Astrocyte (in vitro differentiated cells and primary cell): ENCODE results near the gene GMPS. TPM values are rescaled to one million over a fixed set of nuclear protein-coding genes. Genes with fewer than 3 reads are reported as not detected.

Source experiments
- DNase-seq: peaks from one replicate; pipeline ENCODE4 v3.0.0-alpha.2; 2010; ENCODE audit warnings: low read depth
- FAIRE-seq: peaks from 2 replicates; lab custom pipeline; 2011; peaks lifted over from hg19 to GRCh38; lab: Jason Lieb, UNC
- H2AFZ ChIP-seq: 2 replicates; pipeline ENCODE4 v1.6.0; 2012; ENCODE audit warnings: low read depth, low read length, inconsistent platforms
- H3K27ac ChIP-seq: 2 replicates; pipeline ENCODE4 v1.5.1; 2011; ENCODE audit warnings: low read depth, low read length, inconsistent platforms
- H3K27me3 ChIP-seq: 2 replicates; pipeline ENCODE4 v1.6.0; 2011; ENCODE audit warnings: low read length, inconsistent platforms; ENCODE audit not compliant: insufficient read depth
- H3K36me3 ChIP-seq: 2 replicates; pipeline ENCODE4 v1.5.1; 2011; ENCODE audit warnings: low read length, inconsistent platforms; ENCODE audit not compliant: insufficient read depth
- H3K4me1 ChIP-seq: 2 replicates; pipeline ENCODE4 v1.5.1; 2011; ENCODE audit warnings: low read length, inconsistent platforms; ENCODE audit not compliant: insufficient read depth
- H3K4me2 ChIP-seq: 2 replicates; pipeline ENCODE4 v1.6.0; 2012; ENCODE audit warnings: low read length, inconsistent platforms
- H3K4me3 ChIP-seq: 2 replicates; pipeline ENCODE4 v1.5.1; 2011; ENCODE audit warnings: low read depth, mild to moderate bottlenecking, low read length, inconsistent platforms; ENCODE audit not compliant: insufficient read depth
- H3K79me2 ChIP-seq: 2 replicates; pipeline ENCODE4 v1.6.0; 2012; ENCODE audit warnings: mild to moderate bottlenecking, low read length, inconsistent platforms; ENCODE audit not compliant: insufficient read depth
- H3K9ac ChIP-seq: 2 replicates; pipeline ENCODE4 v1.6.0; 2012; ENCODE audit warnings: mild to moderate bottlenecking, low read length, inconsistent platforms
- H3K9me3 ChIP-seq: 2 replicates; pipeline ENCODE4 v1.5.1; 2012; ENCODE audit warnings: low read depth, mild to moderate bottlenecking, low read length, inconsistent platforms; ENCODE audit not compliant: insufficient read depth
- H4K20me1 ChIP-seq: 2 replicates; pipeline ENCODE4 v1.6.0; 2012; ENCODE audit warnings: low read length, inconsistent platforms; ENCODE audit not compliant: insufficient read depth
- H3K27ac Mint-ChIP-seq: one replicate; pipeline ENCODE4 v1.8.0; 2021; ENCODE audit warnings: mild to moderate bottlenecking, mixed read lengths; ENCODE audit not compliant: unreplicated experiment
- H3K27me3 Mint-ChIP-seq: one replicate; pipeline ENCODE4 v1.8.0; 2021; ENCODE audit warnings: low read depth, mixed read lengths; ENCODE audit not compliant: unreplicated experiment
- H3K36me3 Mint-ChIP-seq: one replicate; pipeline ENCODE4 v1.8.0; 2021; ENCODE audit warnings: low read depth, mixed read lengths; ENCODE audit not compliant: unreplicated experiment
- H3K4me1 Mint-ChIP-seq: one replicate; pipeline ENCODE4 v1.8.0; 2021; ENCODE audit warnings: low read depth, mixed read lengths; ENCODE audit not compliant: unreplicated experiment
- H3K4me3 Mint-ChIP-seq: one replicate; pipeline ENCODE4 v1.8.0; 2021; ENCODE audit warnings: mild to moderate bottlenecking, moderate library complexity, mixed read lengths; ENCODE audit not compliant: unreplicated experiment
- H3K9me3 Mint-ChIP-seq: one replicate; pipeline ENCODE4 v1.8.0; 2021; ENCODE audit warnings: mild to moderate bottlenecking, mixed read lengths; ENCODE audit not compliant: unreplicated experiment
- CTCF ChIP-seq: IDR thresholded peaks from 2 replicates; pipeline ENCODE4 v1.5.1; 2011; ENCODE audit warnings: low read depth, mild to moderate bottlenecking, inconsistent platforms, low read length, moderate library complexity; ENCODE audit not compliant: insufficient read depth
- EZH2 ChIP-seq: IDR thresholded peaks from 2 replicates; pipeline ENCODE4 v1.6.1; 2012; ENCODE audit warnings: mild to moderate bottlenecking, low read length, inconsistent platforms; ENCODE audit not compliant: insufficient read depth
- total RNA-seq: library from RNA; stranded (reverse); gene quantifications from 2 replicates; pipeline ENCODE4 v1.2.1, GENCODE V29; 2021

The GMPS gene
- total RNA-seq, 1 donor from 2014 or later, result 58.1 TPM

- no peak for FAIRE-seq
- Histone ChIP-seq H4K20me1 (peaks cover 50% of the 10 kb centered on the region), H2AFZ (no peak overlapping the region), H3K79me2 (peaks cover 77% of the 10 kb centered on the region), H3K4me2 (no peak overlapping the region), H3K4me3 (no peak overlapping the region), H3K4me1 (peaks cover 9% of the 10 kb centered on the region), H3K9me3 (no peaks in the 10 kb centered on the region), H3K27me3 (no peaks in the 10 kb centered on the region), H3K27ac (no peak overlapping the region), H3K9ac (no peak overlapping the region), H3K36me3 (no peaks in the 10 kb centered on the region)
- Mint-ChIP-seq H3K36me3 (no peaks in the 10 kb centered on the region), H3K4me1 (peaks cover 10% of the 10 kb centered on the region), H3K9me3 (no peaks in the 10 kb centered on the region), H3K27ac (no peak overlapping the region), H3K4me3 (peak overlapping the region; percentile 97), H3K27me3 (no peaks in the 10 kb centered on the region)
- no peak for DNase-seq
- TF ChIP-seq CTCF (no peak), EZH2 (no peak)
Observed at GRCh38 chr3:155872904-155873646, 2.6 kb downstream of the GMPS start.

- no peak for DNase-seq
- Histone ChIP-seq H3K36me3 (no peaks in the 10 kb centered on the region), H3K79me2 (peaks cover 100% of the 10 kb centered on the region), H4K20me1 (peaks cover 76% of the 10 kb centered on the region), H3K9ac (no peak overlapping the region), H3K27ac (no peak overlapping the region), H2AFZ (no peak overlapping the region), H3K9me3 (no peaks in the 10 kb centered on the region), H3K27me3 (no peaks in the 10 kb centered on the region), H3K4me3 (no peak overlapping the region), H3K4me1 (peaks cover 4% of the 10 kb centered on the region), H3K4me2 (no peak overlapping the region)
- FAIRE-seq, result no peak
- no peak overlapping the region for H3K4me3 Mint-ChIP-seq
- peaks cover 8% of the 10 kb centered on the region for H3K4me1 Mint-ChIP-seq
- no peaks in the 10 kb centered on the region for H3K27me3 Mint-ChIP-seq
- no peak overlapping the region for H3K27ac Mint-ChIP-seq
- TF ChIP-seq CTCF, result no peak
- TF ChIP-seq EZH2, result no peak
- peaks cover 2% of the 10 kb centered on the region for H3K36me3 Mint-ChIP-seq
- H3K9me3 Mint-ChIP-seq, result no peaks in the 10 kb centered on the region
Observed at GRCh38 chr3:155876037-155876436, 5.6 kb downstream of the GMPS start.

GRCh38 chr3:155876503-155876902, 6.1 kb downstream of the GMPS start:
- Histone ChIP-seq H3K9ac (no peak overlapping the region), H3K27ac (no peak overlapping the region), H3K36me3 (no peaks in the 10 kb centered on the region), H3K4me2 (no peak overlapping the region), H4K20me1 (peaks cover 79% of the 10 kb centered on the region), H3K4me1 (peaks cover 4% of the 10 kb centered on the region), H3K4me3 (no peak overlapping the region), H3K9me3 (no peaks in the 10 kb centered on the region), H3K79me2 (peaks cover 100% of the 10 kb centered on the region), H3K27me3 (no peaks in the 10 kb centered on the region), H2AFZ (no peak overlapping the region)
- Mint-ChIP-seq H3K27ac (no peak overlapping the region), H3K9me3 (no peaks in the 10 kb centered on the region), H3K4me3 (no peak overlapping the region), H3K27me3 (no peaks in the 10 kb centered on the region), H3K36me3 (peaks cover 2% of the 10 kb centered on the region), H3K4me1 (peaks cover 8% of the 10 kb centered on the region)
- FAIRE-seq, result no peak
- no peak for TF ChIP-seq CTCF
- no peak for TF ChIP-seq EZH2
- DNase-seq, result no peak
